DND-41 (cell line): ENCODE measurements around the gene SLC35F3.

Experiments
- CTCF ChIP-seq: IDR thresholded peaks from 2 replicates; pipeline ENCODE4 v1.5.1; 2012; ENCODE audit warnings: borderline replicate concordance, low read length, moderate library complexity, mild to moderate bottlenecking; ENCODE audit not compliant: poor library complexity, severe bottlenecking; ENCODE audit errors: extremely low read depth
- EZH2 ChIP-seq: IDR thresholded peaks from 3 replicates; pipeline ENCODE4 v1.6.1; 2012; ENCODE audit warnings: borderline replicate concordance, low read depth, mild to moderate bottlenecking, moderate library complexity, low read length, inconsistent platforms; ENCODE audit not compliant: severe bottlenecking

- TF ChIP-seq CTCF (no peak), EZH2 (no peak)
Measured at GRCh38 chr1:233863901-233864545, 40.5 kb upstream of the SLC35F3 start.
